Measurements from ENCODE around the gene ITLN1.

DNA sequence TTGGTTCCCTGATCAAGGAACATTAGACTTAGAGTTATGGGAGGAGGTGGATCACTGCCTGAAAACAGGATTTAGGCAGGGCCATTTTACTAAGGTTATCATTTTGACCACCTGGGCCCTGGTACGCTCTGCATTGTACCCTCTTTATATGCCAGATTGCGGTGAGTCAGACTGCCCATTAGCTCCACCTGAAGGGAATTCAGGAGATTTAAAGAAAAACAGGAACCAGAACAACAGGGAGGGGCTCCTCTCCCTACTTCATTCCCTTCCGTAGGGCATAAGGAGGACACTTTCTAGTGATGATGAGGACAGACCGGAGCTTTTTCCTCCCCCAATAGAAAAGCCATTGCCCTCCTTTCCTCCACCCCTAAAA, 20.6 kb upstream of the ITLN1 start:
- TF ChIP-seq, protein P1, sequence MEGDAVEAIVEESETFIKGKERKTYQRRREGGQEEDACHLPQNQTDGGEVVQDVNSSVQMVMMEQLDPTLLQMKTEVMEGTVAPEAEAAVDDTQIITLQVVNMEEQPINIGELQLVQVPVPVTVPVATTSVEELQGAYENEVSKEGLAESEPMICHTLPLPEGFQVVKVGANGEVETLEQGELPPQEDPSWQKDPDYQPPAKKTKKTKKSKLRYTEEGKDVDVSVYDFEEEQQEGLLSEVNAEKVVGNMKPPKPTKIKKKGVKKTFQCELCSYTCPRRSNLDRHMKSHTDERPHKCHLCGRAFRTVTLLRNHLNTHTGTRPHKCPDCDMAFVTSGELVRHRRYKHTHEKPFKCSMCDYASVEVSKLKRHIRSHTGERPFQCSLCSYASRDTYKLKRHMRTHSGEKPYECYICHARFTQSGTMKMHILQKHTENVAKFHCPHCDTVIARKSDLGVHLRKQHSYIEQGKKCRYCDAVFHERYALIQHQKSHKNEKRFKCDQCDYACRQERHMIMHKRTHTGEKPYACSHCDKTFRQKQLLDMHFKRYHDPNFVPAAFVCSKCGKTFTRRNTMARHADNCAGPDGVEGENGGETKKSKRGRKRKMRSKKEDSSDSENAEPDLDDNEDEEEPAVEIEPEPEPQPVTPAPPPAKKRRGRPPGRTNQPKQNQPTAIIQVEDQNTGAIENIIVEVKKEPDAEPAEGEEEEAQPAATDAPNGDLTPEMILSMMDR (IDR thresholded peaks at IDR 0.05 in 8 of 11, conservative IDR thresholded peaks at IDR 0.05 in 3 of 11), result no peak
- TF ChIP-seq POLR2AphosphoS5 (IDR thresholded peaks at IDR 0.05), result no peak
- no peak for TF ChIP-seq POLR2A (IDR thresholded peaks at IDR 0.05)
